Measurements from ENCODE around the gene DUSP22.
"Not testable (repeated sequence)": the region's sequence is repeated elsewhere in the genome, so short reads cannot be mapped to it uniquely, and the experiment has no call there.

DUSP22 gene

GRCh38 chr6:325161-325860 is 33.0 kb downstream of the DUSP22 start:
- not testable (repeated sequence) for DNase-seq

GRCh38 chr6:326066-326465 is 33.8 kb downstream of the DUSP22 start:
- not testable (repeated sequence) for DNase-seq

GRCh38 chr6:326896-327537 is 34.7 kb downstream of the DUSP22 start:
- no peak for DNase-seq

GRCh38 chr6:327538-328116 is 35.3 kb downstream of the DUSP22 start:
- DNase-seq = no peak

- DNase-seq = no peak
These were observed 35.9 kb downstream of the DUSP22 start for GRCh38 chr6:328136-328670.

GRCh38 chr6:328924-329323 is 36.6 kb downstream of the DUSP22 start:
- no peak for DNase-seq

- no peak for DNase-seq
These were observed 37.8 kb downstream of the DUSP22 start for GRCh38 chr6:329888-330691.

- no peak for DNase-seq
These were observed 38.7 kb downstream of the DUSP22 start for GRCh38 chr6:330948-331347.

GRCh38 chr6:331622-332521 is 39.6 kb downstream of the DUSP22 start:
- DNase-seq = no peak

- no peak for DNase-seq
These were observed 40.4 kb downstream of the DUSP22 start for GRCh38 chr6:332671-333070.

- no peak for DNase-seq
These were observed 41.2 kb downstream of the DUSP22 start for GRCh38 chr6:333379-334002.

GRCh38 chr6:334536-335510 is 42.5 kb downstream of the DUSP22 start:
- DNase-seq = no peak

DNA sequence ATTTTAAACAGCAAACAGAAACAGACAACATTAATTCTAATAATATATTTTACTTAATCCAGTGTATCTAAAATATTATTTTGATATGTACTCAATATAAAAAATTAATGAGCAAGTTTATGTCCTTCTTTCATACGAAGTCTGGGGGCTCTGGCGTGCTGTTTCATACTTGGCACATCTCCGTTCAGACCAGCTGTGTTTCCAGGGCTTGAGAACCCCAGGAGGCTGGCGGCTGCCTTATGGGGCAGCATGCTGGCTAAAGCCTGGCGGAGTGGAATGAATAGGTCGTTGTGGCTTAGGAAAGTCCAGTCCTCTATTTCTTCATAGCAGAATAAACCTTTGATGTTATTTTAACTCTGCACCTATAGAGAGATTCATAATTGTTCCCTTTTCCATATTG is 43.3 kb downstream of the DUSP22 start:
- DNase-seq = no peak

GRCh38 chr6:336159-337114 is 44.1 kb downstream of the DUSP22 start:
- no peak for DNase-seq

GRCh38 chr6:337805-338368 is 45.6 kb downstream of the DUSP22 start:
- no peak for DNase-seq

DNA sequence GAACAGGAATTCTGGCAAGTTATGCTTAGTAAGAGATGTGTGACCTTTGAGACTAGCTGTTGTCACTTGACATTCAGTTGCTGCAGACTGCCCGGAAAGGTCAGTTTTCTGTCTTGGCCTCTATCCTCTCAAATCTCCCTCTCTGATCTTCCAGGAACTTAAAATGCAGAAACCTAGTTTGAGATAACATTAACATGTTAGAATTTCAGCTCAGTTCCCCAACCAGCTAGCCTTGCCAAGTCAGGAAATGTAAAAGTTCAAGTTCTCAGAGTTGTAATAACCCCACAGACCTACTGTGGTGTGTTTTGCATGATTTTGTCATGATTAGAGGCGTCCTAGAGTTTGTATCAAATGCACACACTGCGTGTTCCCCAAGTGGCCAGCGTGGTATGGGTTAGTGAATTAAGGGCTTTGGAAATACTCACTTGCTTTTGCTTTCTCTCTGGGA is 46.6 kb downstream of the DUSP22 start:
- no peak for DNase-seq

DNA sequence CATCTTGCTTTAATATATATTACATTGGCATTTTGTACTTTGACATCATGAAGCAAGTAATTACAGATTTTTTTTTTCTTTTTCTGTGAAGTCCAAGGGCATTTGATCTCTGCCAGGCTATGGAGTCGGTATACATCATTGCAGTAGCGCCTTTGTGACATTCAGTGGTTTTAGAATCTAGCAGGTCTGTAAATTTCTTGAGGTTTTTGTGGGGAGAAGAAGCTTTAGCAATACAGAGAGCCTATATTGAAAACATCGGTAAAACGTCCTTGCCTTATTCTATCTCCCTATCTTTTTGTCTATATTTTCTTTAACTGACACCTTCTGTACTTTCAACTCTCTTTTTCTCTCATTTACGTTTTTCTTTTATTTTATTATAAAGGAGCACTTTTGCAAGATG is 47.2 kb downstream of the DUSP22 start:
- DNase-seq = no peak

- no peak for DNase-seq
These were observed 48.1 kb downstream of the DUSP22 start for GRCh38 chr6:340186-340955.
